Measurements from ENCODE around the gene MYOM1.

GRCh38 chr18:3219241-3219630 is 532 bp downstream of the MYOM1 start:
- TF ChIP-seq, protein P1, sequence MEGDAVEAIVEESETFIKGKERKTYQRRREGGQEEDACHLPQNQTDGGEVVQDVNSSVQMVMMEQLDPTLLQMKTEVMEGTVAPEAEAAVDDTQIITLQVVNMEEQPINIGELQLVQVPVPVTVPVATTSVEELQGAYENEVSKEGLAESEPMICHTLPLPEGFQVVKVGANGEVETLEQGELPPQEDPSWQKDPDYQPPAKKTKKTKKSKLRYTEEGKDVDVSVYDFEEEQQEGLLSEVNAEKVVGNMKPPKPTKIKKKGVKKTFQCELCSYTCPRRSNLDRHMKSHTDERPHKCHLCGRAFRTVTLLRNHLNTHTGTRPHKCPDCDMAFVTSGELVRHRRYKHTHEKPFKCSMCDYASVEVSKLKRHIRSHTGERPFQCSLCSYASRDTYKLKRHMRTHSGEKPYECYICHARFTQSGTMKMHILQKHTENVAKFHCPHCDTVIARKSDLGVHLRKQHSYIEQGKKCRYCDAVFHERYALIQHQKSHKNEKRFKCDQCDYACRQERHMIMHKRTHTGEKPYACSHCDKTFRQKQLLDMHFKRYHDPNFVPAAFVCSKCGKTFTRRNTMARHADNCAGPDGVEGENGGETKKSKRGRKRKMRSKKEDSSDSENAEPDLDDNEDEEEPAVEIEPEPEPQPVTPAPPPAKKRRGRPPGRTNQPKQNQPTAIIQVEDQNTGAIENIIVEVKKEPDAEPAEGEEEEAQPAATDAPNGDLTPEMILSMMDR (IDR thresholded peaks at IDR 0.05; ENCODE audit: poor library complexity): no peak
- no peak for TF ChIP-seq EZH2 (IDR thresholded peaks at IDR 0.05; ENCODE audit: borderline replicate concordance)

Measured in hepatocyte (in vitro differentiated cells).